ENCODE data around the gene RAB11FIP5. TPM values are rescaled to one million over a fixed set of nuclear protein-coding genes. Genes with fewer than 3 reads are reported as not detected.

Gene RAB11FIP5
- total and polyA plus RNA-seq, 2 donors from 2014 or later: 49.6 to 57.1 TPM

- no peaks in the 10 kb centered on the region for H3K27me3 ChIP-seq (ENCODE audit: control insufficient read depth, insufficient read depth, low read length)
- H3K4me1 ChIP-seq (ENCODE audit: control insufficient read depth in 2 of 3, insufficient read depth in 2 of 3, low read depth in 1 of 3, low read length in 3 of 3): peaks cover 0 to 15% (median 4%) of the 10 kb centered on the region in 3 donors
- H3K36me3 ChIP-seq (ENCODE audit: control insufficient read depth in 2 of 3, insufficient read depth in 3 of 3, low read length in 3 of 3): no peaks in the 10 kb centered on the region
- no peaks in the 10 kb centered on the region for H3K9me3 ChIP-seq (ENCODE audit: control insufficient read depth in 2 of 3, insufficient read depth in 1 of 3, low read length in 3 of 3)
- no peak overlapping the region for H3K9ac ChIP-seq (ENCODE audit: low read length in 3 of 3)
- no peak for TF ChIP-seq CTCF (IDR thresholded peaks at IDR 0.05; ENCODE audit: borderline replicate concordance, extremely low read depth, insufficient read depth)
- H3K4me3 ChIP-seq (ENCODE audit: low read length in 3 of 3): no peak overlapping the region
- FAIRE-seq: no peak
- no peak overlapping the region for H3K27ac ChIP-seq (ENCODE audit: low read depth in 2 of 2, low read length in 2 of 2)
- DNase-seq: no peak
- intact Hi-C loops (cut with DNase I): no loop called here
Measured at GRCh38 chr2:73036766-73037165, 76.0 kb downstream of the RAB11FIP5 start.

- TF ChIP-seq CTCF (IDR thresholded peaks at IDR 0.05; ENCODE audit: borderline replicate concordance, extremely low read depth, insufficient read depth): no peak
- intact Hi-C loops (cut with DNase I): no loop called here
- Histone ChIP-seq H3K27me3 (ENCODE audit: control insufficient read depth, insufficient read depth, low read length) (no peaks in the 10 kb centered on the region), H3K27ac (ENCODE audit: low read depth in 2 of 2, low read length in 2 of 2) (no peak overlapping the region), H3K9me3 (ENCODE audit: control insufficient read depth in 2 of 3, insufficient read depth in 1 of 3, low read length in 3 of 3) (no peaks in the 10 kb centered on the region), H3K9ac (ENCODE audit: low read length in 3 of 3) (no peak overlapping the region), H3K4me1 (ENCODE audit: control insufficient read depth in 2 of 3, insufficient read depth in 2 of 3, low read depth in 1 of 3, low read length in 3 of 3) (peaks cover 0 to 19% (median 4%) of the 10 kb centered on the region in 3 donors), H3K4me3 (ENCODE audit: low read length in 3 of 3) (no peak overlapping the region), H3K36me3 (ENCODE audit: control insufficient read depth in 2 of 3, insufficient read depth in 3 of 3, low read length in 3 of 3) (peaks cover 0 to 2% (median 0%) of the 10 kb centered on the region in 3 donors)
- no peak for FAIRE-seq
- DNase-seq: no peak
Measured at GRCh38 chr2:73035899-73036711, 76.6 kb downstream of the RAB11FIP5 start.

- no peak for TF ChIP-seq CTCF (IDR thresholded peaks at IDR 0.05; ENCODE audit: borderline replicate concordance, extremely low read depth, insufficient read depth)
- H3K9ac ChIP-seq (ENCODE audit: low read length in 3 of 3): no peak overlapping the region
- H3K36me3 ChIP-seq (ENCODE audit: control insufficient read depth in 2 of 3, insufficient read depth in 3 of 3, low read length in 3 of 3): peaks cover 0 to 2% (median 0%) of the 10 kb centered on the region in 3 donors
- H3K4me3 ChIP-seq (ENCODE audit: low read length in 3 of 3): no peak overlapping the region
- no peaks in the 10 kb centered on the region for H3K9me3 ChIP-seq (ENCODE audit: control insufficient read depth in 2 of 3, insufficient read depth in 1 of 3, low read length in 3 of 3)
- FAIRE-seq: no peak
- intact Hi-C loops (cut with DNase I): no loop called here
- no peak overlapping the region for H3K27ac ChIP-seq (ENCODE audit: low read depth in 2 of 2, low read length in 2 of 2)
- DNase-seq: no peak
- no peaks in the 10 kb centered on the region for H3K27me3 ChIP-seq (ENCODE audit: control insufficient read depth, insufficient read depth, low read length)
- peaks cover 0 to 19% (median 4%) of the 10 kb centered on the region in 3 donors for H3K4me1 ChIP-seq (ENCODE audit: control insufficient read depth in 2 of 3, insufficient read depth in 2 of 3, low read depth in 1 of 3, low read length in 3 of 3)
Measured at GRCh38 chr2:73034661-73035375, 77.9 kb downstream of the RAB11FIP5 start.

Data from kidney (tissue), 14 donors.